Hindlimb muscle (tissue), 1 donor: ENCODE data around the gene HIVEP2. TPM values are rescaled to one million over a fixed set of nuclear protein-coding genes. Genes with fewer than 3 reads are reported as not detected.

ENCODE experiments used
- DNase-seq: peaks from one replicate; pipeline ENCODE4 v3.0.0-alpha.2; 2013
- polyA plus RNA-seq: library from polyadenylated mRNA; unstranded; fragments of 120-200 nt; gene quantifications from one replicate; pipeline ENCODE4 v1.2.1, GENCODE V29; 2013; ENCODE audit not compliant: insufficient read length

HIVEP2 gene
- polyA plus RNA-seq, 1 donor = 20.8 TPM

GRCh38 chr6:142728910-142729481, 216.0 kb downstream of the HIVEP2 start:
- DNase-seq = peak; percentile 23

- no peak for DNase-seq
Measured at GRCh38 chr6:142728364-142728763, 216.6 kb downstream of the HIVEP2 start.

GRCh38 chr6:142726616-142727015, 218.4 kb downstream of the HIVEP2 start:
- DNase-seq = no peak

GRCh38 chr6:142725024-142725770, 219.8 kb downstream of the HIVEP2 start:
- DNase-seq = no peak

- no peak for DNase-seq
Measured at GRCh38 chr6:142722841-142723240, 222.1 kb downstream of the HIVEP2 start.

- no peak for DNase-seq
Measured at GRCh38 chr6:142722012-142722411, 223.0 kb downstream of the HIVEP2 start.

- no peak for DNase-seq
Measured at GRCh38 chr6:142721215-142721920, 223.6 kb downstream of the HIVEP2 start.

GRCh38 chr6:142718667-142719191, 226.2 kb downstream of the HIVEP2 start:
- no peak for DNase-seq

- DNase-seq = no peak
Measured at GRCh38 chr6:142716097-142716496, 228.9 kb downstream of the HIVEP2 start.

GRCh38 chr6:142714951-142715785, 229.8 kb downstream of the HIVEP2 start:
- no peak for DNase-seq

GRCh38 chr6:142713959-142714358, 231.0 kb downstream of the HIVEP2 start:
- no peak for DNase-seq

GRCh38 chr6:142712231-142712630, 232.7 kb downstream of the HIVEP2 start:
- DNase-seq = no peak

GRCh38 chr6:142708651-142709050, 236.3 kb downstream of the HIVEP2 start:
- DNase-seq = no peak

GRCh38 chr6:142707255-142707654, 237.7 kb downstream of the HIVEP2 start:
- DNase-seq = no peak

GRCh38 chr6:142706210-142706609, 238.8 kb downstream of the HIVEP2 start:
- DNase-seq = no peak

GRCh38 chr6:142705054-142705453, 239.9 kb downstream of the HIVEP2 start:
- no peak for DNase-seq

GRCh38 chr6:142702501-142703460, 242.2 kb downstream of the HIVEP2 start:
- DNase-seq = peak; percentile 36
